GM18520 (cell line): ENCODE data around the gene DOCK11.
"Not testable (repeated sequence)": the region's sequence is repeated elsewhere in the genome, so short reads cannot be mapped to it uniquely, and the experiment has no call there.

Experiments
- ATAC-seq: cut with Tn5 transposase; IDR thresholded peaks from one replicate; pipeline ENCODE4 v1.9.1; 2021; ENCODE audit not compliant: unreplicated experiment

Gene DOCK11

GRCh38 chrX:118682258-118683014 lies 186.8 kb downstream of the DOCK11 start:
- no peak for ATAC-seq

- ATAC-seq = no peak
Observed at GRCh38 chrX:118685393-118685792, 189.8 kb downstream of the DOCK11 start.

GRCh38 chrX:118688935-118689334 lies 193.3 kb downstream of the DOCK11 start:
- no peak for ATAC-seq

DNA sequence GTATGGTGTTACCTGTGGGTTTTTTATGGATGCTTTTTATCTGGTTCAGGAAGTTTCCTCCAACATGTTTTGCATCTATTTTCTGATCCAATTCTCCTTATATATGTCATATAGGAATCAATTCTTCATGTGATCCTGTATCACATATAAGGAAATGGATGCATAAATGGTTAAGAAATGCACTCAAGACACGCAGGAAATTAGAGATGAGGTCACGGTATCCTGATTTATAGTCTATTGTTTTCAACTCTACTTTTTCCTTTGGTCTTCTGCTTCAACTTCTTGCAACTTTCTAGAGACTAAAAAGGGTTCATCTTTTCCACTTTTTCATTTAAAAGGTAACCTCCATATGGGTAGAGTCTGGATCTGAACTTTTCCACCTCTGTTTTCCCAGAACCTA lies 198.2 kb downstream of the DOCK11 start:
- no peak for ATAC-seq

DNA sequence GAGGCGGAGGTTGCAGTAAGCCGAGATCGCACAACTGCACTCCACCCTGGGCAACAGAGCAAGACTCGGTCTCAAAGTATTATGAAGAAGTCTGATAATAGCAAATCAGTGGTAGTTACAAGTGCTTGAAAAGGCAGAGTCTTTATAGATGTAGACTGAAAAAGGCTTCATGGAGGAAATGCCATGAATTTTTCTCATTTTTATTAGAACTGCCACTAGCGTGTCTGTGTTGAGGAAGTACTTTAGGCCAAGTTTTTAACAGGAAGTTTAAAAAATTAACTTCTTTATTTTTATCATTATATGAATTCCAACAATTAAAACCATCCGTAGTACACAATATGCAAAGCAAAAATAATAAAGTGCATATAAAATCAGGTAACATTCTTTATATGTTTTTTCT lies 199.0 kb downstream of the DOCK11 start:
- ATAC-seq = no peak

GRCh38 chrX:118698516-118699170 lies 203.0 kb downstream of the DOCK11 start:
- no peak for ATAC-seq

GRCh38 chrX:118702741-118703140 lies 207.1 kb downstream of the DOCK11 start:
- no peak for ATAC-seq

DNA sequence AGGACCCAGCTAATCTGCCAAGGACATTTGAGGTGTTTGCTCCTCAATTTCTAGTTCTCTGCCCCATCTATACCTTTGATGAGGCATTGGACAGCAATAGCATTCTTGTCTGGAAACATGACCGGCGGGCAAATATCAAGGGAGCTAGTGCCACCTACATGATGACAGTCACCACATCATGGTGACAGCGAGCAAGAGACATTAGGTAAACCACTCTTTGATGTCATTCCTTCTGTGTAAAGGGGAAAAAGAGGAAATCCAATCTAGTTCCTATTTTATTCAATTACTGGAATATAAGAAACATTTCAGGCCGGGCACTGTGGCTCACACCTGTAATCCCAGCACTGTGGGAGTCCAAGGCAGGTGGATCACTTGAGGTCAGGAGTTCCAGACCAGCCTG lies 211.1 kb downstream of the DOCK11 start:
- ATAC-seq = no peak

- no peak for ATAC-seq
Observed at GRCh38 chrX:118714521-118714920, 218.9 kb downstream of the DOCK11 start.

DNA sequence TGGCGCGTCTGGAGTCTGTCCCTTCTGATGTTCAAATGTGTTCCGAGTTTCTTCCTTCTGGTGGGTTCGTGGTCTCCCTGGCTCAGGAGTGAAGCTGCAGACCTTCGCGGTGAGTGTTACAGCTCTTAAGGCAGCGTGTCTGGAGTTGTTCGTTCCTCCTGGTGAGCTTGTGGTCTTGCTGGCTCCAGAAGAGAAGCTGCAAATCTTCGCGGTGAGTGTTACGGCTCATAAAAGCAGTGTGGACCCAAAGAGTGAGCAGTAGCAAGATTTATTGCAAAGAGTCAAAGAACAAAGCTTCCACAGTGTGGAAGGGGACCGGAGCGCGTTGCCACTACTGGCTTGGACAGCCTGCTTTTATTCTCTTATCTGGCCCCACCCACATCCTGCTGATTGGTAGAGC lies 220.3 kb downstream of the DOCK11 start:
- ATAC-seq = not testable (repeated sequence)

GRCh38 chrX:118716833-118717232 lies 221.2 kb downstream of the DOCK11 start:
- not testable (repeated sequence) for ATAC-seq

- no peak for ATAC-seq
Observed at GRCh38 chrX:118717678-118718391, 222.2 kb downstream of the DOCK11 start.

DNA sequence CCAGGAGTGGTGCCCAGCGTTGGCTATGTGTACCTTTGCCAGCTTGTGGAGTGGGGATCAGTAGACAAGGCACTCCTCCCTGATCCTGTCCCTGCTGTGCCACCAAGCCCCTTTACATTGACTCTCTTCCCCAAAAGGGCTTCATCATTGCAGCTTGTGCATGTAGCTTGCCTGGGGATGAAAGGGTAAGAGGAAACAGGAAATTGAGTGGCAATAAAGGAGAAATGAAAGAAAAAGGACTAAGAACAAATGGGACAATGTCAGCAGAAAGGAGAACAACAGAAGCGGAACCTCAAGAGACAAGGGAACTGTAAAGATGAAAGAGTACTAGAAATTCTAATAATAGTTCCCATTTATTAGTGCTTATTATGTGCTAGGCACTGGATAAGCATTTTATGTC lies 223.1 kb downstream of the DOCK11 start:
- ATAC-seq = no peak

DNA sequence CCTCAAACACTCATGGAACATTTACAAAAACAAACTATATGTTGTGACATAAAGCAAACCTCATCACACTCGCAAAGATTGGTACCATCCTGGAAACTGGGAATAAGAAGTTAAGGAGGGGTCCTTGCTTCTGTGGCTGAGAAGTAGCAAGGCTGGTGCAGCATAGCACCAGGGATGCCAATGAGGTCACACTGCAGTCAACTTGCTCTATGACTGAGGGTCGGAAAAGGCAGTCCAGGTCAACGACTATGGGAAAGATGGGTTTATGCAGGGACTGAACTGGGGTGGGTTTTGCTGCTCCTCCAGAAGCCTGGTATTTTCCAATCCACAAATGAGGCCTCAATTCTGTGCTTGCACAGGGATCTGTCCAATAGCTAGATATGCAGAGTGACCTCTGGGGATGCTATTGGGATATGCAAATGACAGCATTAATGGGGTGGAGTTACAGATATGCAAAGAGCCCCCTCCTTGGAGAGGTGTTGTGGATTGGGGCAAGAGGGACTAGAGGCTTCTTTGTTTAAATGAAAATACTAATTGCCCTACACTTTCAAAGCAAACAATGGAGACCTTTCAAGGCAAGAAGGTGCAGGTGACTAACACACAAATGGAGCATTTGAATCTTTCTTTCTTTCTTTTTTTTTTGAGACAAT lies 224.6 kb downstream of the DOCK11 start:
- ATAC-seq = no peak

GRCh38 chrX:118723376-118723775 lies 227.8 kb downstream of the DOCK11 start:
- no peak for ATAC-seq

DNA sequence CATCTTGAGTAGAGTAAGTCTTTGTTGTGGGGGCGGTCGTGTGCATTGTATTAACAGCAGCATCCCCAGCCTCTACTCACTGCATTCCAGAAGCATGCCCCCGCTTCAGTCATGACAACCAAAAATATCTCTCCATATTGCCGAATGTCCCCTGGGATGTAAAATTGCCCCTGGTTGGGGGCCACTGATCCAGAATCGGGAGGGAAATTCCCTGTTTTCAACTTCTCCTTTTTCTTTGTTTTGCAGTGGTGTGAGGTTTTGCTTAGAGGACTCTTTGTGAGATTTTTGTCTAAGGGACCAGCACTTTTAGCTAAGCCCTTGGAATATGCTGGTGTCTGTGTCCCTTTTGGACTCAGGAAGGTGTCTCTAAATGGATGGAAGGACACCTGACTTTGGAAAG lies 228.8 kb downstream of the DOCK11 start:
- ATAC-seq = no peak

DNA sequence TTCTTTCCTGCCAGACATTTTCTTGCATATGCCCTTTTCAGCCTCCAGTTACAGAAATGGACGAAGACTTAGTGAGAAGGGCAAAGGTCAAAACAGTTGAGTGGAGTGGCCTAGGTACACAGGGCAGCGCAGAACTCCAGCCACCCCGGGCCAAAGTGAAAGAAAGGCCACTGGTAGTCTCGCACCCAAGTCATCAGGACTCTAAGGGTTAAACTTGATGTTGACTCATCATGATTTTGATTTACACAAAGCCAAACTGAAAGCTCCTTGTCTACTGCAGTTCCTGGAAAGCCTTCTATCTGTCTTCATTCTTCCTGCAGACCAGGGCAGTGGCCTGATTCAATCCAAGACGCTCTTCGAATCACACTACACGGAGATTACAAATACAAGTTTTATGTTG lies 229.2 kb downstream of the DOCK11 start:
- ATAC-seq = no peak

DNA sequence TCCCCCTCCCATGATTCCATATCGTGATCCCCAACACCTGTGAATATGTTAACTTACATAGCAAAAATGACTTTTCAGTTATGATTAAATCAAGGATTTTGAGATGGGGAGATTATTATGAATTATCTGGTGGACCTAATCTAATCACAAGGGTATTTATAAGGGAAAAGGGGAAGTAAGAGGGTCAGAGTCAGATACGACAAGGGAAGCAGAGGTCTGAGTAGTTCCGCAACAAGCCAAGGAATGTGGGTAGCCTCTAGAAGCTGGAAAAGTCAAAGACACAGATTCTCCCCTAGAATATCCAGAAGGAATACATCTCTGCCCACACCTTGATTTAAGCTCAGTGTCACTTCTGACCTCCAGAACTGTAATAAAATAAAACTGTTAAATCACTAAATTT lies 230.8 kb downstream of the DOCK11 start:
- ATAC-seq = no peak

DNA sequence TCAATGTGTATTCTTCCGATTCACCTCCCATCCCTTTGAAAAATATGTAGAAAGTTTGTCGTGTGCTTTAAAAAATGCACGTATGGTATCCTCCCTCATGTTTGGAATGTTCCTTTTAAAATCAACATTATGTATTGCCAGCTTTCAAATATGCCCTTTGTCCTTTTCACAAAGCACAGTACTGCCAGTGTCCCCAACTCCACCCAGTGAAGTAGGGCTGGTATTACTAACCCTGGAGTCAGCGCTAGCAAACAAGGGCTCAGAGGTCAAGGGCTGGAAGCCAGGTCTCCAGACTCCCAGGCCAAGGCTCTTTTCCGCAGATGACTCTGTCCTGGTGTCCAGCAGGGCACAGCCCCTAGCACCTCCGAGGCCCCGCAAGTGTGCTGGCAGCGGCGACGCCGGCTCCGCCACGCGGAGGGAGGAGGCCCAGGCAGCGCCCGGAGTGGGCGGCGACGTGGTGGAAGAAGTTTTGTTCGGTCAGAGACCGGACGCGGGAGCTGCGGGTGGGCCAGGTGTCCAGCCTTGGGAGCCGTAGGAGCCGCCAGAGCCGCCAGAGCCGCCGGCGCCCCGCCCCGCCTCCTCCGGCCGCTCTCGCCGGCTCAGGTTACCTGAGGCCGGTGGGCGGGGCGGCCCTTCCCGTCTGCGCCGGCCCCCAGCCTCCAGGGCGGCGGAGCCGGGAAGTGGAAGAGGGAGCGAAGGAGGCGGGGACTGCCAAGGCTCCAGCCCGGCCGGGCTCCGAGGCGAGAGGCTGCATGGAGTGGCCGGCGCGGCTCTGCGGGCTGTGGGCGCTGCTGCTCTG lies 231.5 kb downstream of the DOCK11 start, which contains the start of gene IL13RA1:
Gene IL13RA1 (plus strand): TSS at position 720 of the 799 bp plus-strand sequence. CDS start 33 bp downstream, at position 753.
- ATAC-seq = no peak

GRCh38 chrX:118727686-118728339 lies 232.2 kb downstream of the DOCK11 start:
- no peak for ATAC-seq
